DMS79 treated with DMSO at 0.1 percent for 48 hours (cell line): ENCODE measurements around the gene GORAB.
A peak's percentile ranks its signal among the peaks of the same experiment; 100 is the strongest.

Experiments
- DNase-seq: peaks from one replicate; lab custom pipeline; 2025; lab: John Stamatoyannopoulos, UW

The GORAB gene, protein sequence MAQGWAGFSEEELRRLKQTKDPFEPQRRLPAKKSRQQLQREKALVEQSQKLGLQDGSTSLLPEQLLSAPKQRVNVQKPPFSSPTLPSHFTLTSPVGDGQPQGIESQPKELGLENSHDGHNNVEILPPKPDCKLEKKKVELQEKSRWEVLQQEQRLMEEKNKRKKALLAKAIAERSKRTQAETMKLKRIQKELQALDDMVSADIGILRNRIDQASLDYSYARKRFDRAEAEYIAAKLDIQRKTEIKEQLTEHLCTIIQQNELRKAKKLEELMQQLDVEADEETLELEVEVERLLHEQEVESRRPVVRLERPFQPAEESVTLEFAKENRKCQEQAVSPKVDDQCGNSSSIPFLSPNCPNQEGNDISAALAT

DNA sequence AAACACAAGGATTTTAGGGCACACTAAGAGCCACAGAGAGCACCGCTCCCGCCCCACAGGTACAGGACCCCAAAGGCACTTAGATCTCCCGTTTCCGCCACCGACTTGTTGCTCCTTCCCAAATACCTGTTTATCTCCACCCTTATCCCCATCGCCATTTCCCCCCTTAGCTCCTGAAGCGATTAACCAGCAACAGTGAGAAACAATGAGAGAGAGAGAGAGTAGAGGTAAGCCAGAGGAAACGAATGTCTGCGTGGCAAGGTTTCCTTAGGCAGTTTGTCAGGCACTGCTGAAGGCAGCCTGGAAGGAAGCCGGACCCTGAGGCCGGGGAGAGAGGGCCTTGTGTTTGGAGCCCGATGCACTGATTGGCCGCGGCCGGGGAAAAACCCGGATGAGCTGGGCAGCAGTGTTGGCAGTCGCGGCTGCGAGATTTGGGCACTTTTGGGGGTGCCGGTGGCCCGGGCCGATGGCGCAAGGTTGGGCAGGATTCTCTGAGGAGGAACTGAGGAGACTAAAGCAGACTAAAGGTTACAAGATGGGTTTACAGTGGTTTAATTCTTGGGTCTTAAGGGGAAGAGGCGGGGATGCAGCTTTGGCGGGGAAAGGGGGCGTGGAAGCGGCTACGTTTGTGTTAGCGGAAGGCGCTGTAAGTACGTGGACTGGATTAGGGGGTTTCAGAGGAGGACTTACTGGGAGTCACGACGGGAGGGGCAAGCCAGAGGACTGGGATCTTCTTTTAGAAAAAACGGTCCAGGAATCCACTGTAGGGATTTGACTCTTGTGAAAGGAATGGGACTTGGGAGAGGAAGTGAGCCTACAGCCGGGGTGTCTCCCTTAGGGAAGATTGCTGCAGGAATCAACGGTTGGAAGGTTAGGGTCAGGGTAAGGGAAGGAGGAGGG, at the start of gene GORAB:
TSS of gene GORAB (plus strand) at position 409 of the 900 bp plus-strand sequence. CDS start at position 467, 58 bp downstream.
- peak; percentile 93 for DNase-seq

DNA sequence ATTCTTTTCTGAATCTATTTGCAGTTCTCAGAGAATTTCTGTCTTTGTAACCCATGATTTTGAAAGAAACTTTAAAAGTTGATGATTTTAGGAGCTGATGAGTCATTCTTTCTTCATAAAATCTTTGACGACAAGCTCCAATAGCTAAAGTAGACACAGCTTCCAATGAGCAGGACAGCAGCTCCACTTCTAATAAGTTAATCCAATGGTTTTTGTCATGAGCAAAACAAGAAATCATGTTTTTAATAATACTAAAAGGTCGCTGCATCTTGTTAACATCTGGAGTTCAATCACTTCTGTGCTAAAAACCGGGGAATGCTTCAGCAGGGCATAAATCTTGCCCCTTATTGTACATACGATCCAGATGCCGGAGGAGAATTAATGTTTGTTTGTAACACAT, 48.9 kb upstream of the GORAB start:
- no peak for DNase-seq

DNA sequence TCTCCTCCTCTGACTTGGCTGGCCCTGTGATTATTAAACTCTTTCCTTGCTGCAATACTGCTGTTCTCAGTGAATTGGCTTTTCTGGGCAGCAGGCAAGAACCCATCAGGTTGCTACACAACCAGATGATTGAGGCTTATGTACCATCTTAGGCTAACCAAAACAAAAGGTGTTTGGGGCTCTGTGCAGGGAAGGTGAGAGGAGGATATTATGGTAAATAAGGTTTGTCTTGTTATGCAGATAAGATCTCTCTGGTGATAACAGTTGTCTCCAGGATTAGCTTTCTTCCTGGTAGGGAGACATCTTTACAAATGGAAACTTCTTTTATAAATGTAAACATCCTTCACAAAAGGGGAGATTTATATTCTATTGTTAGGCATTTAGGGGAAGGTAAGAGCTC, 44.5 kb upstream of the GORAB start:
- no peak for DNase-seq

DNA sequence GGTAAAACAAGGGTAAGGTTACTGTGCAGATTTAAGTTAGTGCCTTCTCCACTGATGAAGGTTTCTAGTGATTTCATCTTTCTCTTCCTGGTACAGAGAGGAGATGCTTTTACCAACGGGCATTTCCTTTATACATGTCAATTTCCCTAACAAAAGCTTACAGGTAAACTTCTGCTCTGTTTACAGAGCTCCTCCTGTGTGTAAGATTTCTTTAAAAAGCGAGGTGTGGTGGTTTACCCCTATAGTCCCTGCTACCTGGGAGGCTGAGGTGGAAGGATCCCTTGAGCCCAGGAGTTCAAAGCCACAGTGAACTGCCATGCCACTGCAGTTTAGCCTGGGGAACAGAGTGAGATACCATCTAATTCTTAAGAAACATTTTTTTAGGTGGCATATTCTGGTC, 40.7 kb upstream of the GORAB start:
- DNase-seq: no peak

DNA sequence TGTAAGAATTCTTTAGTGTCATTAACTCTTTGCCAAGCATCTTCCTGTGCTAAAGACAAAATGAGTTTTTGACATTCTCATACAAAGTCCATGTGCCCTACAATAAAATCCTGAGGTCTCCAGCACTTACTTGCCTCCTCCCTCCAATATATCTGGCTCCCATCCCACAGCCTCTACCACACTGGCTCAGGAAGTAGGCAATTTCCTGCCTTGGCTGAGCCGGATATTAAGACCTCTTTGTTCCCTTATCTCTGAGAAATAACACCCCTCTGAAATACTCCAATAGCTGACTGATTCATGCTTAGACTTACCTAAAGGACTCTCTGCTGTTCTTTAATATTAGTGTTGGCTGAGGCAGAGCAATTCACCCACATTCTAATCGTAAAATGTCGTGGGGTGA, 37.6 kb upstream of the GORAB start:
- no peak for DNase-seq

DNA sequence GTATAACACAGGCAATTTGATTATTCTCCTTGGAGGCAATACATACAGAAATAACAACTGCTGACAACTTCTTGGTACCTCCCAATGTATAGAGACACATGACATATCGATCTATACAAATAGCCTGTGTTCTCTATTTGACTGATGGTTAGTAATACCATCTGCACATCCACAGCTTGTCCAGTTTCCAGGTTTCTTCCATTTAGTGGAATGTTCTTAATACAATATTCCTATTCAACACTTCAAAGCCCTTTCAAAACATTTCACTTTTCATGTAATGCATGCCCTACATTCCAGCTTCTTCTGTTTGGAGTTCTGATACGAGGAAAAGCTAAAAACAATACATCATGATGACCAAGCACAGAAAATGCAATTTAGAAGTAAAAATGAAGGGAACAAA, 37.0 kb upstream of the GORAB start:
- no peak for DNase-seq

DNA sequence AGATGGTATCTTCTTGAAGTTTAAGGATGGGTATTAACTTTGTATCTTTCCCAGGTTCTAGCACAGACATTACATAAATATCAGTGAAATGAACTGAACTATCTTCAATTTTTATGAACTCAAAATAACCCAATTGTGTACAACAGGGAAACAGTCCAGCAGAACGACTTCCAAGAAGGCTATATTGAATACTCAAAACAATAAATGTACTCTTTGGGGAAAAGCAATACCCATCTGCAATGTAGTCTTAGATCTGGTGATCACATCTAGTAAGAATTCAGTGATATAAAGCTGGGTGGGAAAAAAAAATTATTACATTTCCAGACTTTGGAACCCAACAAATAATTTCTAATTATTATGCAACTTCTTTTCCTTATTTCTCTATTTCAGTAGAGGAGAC, 33.1 kb upstream of the GORAB start:
- no peak for DNase-seq

DNA sequence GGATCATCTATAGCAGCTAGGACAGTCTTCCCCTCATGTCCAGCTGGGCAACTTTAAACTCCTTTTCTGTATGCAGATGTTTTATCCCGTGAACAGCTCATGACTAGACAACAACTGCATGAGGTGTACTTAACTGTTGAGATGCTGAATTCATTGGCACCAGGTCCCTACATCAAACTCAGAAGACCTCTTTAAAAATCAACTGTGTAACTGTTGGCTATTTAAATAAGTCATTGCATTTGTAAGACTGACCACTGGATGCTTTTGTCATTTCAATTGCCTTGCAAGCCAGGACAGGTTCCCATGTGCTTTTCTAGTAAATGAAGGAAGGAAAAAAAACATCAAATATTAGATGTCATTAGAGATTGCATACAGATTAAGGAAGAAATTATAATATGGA, 28.3 kb upstream of the GORAB start:
- no peak for DNase-seq

DNA sequence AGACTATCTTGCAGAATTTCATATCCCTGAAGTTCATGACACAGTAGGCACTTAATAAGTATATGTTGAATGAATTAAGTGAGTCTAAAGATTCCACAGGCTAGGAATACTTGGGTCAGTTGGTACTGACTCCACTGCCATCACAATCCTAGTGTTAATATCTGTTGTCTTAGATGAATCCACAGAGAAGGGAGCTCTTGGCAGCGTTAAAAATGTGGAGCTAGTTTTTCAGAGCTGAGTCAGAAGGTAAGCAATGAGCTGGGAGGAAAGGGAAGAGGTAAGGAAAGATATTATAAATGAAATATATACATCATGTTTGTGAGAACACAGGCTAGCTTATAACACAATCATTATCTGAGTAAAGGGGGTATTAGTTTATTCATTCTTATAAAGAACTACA, 21.8 kb upstream of the GORAB start:
- no peak for DNase-seq

DNA sequence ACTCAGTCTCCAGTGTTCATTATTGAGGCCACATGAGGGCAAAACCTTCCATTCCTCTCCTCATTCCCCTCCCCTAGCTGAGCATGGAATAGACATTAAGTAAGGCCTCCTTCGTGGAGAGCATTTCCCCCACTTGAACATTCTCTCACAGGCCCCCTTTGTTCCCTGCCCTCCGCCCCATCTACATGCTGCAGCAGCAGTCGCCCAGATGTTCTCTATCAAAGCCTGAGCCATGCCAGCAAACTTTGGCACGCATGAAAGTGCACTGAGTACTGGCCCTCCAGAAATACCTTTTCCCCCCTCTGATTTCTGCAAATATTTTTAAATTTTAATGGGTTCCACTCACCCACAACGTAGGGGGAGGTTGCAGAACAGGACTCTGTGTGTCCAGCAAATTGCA, 20.9 kb upstream of the GORAB start:
- no peak for DNase-seq

DNA sequence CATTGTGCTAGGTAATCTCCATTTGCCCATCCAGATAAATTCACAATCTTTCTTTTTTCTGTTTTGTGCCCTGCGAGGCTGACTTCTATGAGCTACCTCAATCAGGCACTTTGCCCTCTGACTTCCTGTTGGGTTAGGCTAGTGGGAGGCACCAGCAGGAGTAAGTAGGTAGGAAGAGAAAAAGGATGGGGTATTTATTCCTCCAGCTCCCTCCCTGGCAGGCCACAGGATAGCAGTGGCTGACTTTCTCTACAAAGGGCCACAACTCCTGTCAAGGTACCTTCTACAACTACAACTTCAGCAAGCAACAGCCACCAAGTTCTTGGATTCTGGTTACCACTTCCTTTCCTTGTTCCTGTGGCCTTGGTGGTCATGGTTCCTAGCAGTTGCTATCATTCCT, 18.8 kb upstream of the GORAB start:
- DNase-seq: no peak

DNA sequence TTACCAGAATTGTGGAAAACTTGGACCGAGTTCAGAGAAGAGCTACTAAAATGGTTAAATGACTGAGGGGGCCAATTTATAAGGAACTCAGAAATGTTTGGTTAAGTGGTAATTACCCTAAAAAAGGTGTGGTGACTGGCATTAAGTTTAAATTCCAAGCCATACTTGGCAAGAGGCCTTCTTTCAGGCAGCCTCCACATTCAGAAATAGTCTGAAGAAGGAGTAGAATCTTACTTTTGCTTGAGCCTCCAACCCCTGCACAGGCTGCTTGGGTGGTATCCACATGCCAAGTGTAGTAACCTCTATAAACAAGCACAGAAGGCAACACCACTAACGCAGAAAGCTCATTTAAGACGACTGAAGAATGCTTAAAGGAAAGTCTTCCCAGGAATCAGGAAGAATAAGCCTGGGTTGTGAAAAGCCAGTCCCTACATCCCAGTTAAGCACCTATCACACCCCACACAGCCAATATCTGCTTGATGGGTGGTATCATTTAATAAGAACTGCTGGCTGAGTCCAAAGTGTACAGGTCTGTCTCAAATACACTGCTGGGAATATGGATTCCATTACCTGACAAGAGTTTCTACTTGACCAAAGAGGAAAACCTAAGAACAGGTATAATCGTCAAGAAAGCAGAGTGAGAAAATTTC, 13.7 kb upstream of the GORAB start:
- no peak for DNase-seq

DNA sequence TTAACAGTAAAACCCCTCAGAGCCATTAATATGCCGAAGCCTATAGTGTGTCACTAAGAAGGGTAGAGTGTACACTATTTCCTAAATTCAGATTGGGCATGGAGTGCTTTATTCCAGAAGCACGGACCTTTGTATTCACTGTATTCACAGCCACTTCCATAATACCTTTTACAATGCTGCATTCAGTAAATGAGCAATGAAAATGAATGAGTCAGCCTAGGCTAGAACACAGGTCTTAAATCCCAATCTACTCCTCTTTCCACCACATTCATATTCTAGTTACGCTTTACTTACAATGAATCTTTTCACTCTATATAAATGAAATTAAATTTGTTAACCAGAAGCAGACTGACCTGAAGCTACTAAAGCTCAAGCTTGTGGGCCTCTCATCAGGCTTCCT, 13.0 kb upstream of the GORAB start:
- no peak for DNase-seq

DNA sequence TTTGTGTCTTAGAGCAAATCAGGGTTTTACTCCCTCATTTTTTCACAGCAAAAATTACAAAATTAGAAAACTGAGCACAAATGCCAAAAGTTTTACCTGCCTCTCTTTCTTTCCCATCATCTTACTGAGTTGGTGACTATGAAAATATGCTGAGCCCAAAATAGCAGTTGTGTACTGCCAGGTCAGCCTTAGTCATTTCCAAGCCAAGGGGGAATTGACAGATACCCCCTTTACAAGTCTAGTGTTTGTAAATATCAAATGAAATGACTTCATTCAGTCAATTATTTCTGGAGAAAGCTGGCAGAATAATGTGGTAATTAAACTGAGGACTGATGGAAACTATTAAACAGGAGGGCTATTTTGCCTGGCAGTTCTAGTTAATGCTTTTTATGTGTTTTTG, 11.4 kb upstream of the GORAB start:
- no peak for DNase-seq

DNA sequence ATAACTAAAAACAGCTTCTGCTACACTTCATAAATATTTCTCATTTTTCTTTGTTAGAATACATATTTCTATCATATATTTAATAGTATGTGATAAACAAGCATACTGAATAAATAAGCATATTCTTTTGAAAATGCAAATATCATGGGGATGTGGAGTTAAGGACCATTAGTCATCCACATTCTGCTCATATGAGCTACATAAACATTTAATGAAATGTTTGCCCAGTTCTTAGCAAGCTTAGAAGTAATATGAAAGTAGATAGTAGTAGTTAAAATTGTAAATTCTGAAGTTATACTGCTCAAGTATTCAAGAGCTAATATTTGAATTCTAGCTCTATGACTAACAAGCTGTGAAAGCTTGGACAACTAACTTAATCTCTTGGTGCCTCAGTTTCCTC, 10.1 kb upstream of the GORAB start:
- DNase-seq: no peak

DNA sequence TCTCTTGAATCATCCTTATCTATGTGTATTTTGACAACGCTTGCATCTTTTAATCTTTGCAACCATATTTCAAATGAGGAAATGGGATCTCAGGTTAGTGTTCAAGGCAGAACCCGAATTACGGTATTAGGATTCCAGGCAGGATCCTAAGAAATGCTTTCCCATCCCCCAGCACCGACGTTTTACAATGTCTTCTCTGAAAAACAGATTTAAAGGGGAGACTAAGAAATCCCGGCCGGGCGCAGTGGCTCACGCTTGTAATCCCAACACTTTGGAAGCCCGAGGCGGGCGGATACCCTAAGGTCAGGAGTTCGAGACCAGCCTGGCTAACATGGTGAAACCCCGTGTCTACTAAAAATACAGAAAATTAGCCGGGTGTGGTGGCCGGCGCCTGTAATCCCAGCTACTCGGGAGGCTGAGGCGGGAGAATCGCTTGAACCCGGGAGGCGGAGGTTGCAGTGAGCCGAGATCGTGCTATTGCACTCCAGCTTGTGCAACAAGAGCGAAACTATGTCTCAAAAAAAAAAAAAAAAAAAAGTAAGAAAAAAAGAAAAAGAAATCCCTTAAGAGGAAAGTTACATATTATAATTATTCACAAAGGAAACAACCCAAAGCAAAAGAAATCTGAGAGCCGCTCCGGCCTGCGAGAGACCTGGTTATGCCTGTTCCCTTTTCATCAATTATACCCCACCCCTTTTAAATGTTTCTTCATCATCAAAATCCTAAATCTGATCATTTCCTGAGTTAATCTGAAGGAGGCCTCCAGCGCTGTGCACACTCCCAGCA, 801 bp upstream of the GORAB start:
- no peak for DNase-seq

DNA sequence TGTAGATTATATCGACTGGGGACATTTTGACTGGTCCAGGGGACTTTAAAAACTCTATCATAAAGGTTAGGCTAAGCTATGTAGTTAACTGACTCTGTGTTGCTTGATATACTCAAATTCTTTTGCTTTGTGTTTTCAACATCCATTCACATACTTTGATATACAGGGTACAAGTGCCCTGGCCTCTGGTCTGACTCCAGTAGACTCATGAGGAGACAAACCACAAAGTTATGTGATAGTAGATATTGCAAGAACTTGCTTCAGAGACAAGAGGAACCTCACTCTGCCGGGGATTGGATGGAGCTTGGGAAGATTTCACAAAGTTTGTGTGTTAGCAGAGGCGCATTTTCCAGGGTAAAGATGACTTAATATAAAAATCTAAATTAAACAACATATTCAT, 1.3 kb downstream of the GORAB start:
- DNase-seq: no peak

DNA sequence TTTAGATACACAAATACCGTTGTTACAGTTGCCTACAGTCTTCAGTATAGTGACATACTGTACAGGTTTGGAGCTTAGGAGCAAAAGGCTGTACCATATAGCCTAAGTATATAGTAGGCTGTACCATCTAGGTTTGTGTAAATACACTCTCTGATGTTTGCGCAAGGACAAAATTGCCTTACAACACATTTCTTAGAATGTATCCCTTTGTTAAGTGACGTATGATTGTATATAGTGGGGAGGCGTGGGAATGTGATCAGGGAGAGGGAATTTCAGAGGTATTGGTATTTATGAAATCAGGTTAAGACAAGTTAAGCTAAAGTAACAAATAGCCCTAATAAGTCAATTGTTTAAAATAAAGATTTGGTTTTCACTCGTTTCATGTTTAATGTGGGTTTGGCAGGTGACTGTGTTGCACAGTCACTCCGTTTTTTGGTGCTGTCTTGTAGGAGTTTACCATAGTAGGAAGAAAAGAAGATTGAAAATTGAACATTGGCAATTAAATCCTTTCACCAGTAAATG, 2.7 kb downstream of the GORAB start:
- no peak for DNase-seq

DNA sequence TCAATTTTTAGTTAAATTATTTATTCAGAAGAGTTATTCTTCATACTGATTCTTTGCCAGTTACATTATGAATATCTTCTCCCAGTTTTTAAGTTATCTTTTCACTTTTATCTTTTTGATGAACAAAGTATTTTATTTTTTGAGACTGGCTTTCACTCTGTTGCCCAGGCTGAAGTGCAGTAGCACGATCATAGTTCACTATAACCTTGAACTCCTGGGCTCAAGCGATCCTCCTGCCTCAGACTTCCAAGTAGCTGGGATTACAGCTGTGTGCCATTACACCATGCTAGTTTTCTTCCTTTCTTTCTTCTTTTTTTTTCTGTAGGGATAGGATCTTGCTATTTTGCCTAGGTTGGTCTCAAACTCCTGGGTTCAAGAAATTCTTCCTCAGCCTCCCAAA, 3.5 kb downstream of the GORAB start:
- DNase-seq: no peak

DNA sequence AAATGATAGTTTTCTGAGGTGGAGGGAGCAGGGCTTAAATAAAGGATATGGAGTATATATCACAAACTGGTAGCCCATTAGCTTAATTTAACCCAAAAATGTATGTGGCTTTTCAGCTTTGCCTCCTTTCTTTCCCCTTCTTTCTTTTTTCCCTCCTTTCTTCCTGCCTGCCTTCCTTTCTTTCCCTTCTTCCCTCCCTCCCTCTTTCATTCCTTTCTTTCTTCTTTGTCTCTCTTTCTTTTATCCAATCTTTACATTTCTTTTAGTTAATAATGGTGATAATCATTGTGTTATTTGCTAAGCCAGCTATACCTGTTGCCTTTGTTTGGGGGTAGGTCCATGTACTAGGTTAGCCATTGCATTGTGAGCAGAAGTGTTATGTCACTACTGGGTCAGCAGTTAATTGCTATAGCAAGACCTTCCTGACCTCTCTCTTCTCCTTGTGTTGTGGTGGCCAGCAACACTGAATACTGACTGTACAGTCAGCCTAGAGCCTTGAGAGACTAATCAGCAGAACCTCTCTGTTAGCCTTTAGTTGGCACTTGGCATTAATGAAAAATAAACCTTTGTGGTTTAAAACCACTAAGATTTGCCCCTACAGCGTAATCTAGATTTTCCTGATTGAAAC, 5.1 kb downstream of the GORAB start:
- no peak for DNase-seq

DNA sequence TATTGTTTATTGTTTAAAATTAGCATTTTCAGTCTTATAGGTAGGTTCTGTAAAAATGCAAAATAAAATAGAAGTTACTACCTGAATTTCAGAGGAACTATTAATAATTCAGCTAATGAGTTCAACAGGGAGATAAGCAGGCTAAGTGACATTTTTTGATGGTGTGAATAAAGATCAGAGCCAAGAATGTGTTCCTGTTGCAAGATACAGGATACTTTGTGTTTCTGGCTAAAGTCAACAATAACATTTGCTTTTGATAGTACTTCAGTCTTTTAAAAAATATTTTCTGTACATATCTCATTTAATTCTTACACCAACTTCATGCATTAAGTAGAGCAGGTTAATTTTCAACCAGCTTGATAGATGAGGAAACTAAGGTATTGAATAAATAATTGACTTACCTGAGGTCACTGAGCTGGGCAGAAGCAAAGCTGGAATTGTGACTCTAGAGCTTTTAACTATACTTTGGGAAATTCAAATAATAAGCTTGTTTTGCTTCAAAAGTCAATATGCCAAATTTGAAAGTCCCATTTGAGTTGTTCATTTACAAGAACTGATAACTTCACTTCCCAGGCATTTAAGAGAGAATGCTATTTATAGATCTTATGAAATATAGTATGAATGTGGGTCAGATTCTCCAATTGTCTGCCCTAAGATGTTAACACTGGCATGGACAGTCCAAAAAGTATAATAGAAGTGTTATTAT, 6.0 kb downstream of the GORAB start:
- no peak for DNase-seq
